ENCODE results near the gene PRRX1.

PRRX1 gene

DNA sequence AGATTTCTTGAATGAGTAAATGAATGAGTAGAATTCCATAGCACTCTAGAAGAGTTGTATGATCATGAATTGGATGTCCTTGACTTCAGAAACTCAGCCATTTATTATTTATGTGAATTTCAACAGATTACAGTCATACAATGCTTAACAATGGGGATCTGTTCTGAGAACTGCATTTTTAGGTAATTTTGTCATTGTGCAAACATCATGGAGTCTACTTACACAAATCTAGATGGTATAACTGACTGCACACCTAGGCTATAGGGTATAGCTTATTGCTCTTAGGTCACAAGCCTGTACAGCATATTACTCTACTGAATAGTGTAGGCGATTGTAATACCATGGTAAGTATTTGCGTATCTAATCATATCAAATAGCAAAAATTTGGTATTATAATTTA is 59.6 kb downstream of the PRRX1 start:
- no peak for FAIRE-seq

DNA sequence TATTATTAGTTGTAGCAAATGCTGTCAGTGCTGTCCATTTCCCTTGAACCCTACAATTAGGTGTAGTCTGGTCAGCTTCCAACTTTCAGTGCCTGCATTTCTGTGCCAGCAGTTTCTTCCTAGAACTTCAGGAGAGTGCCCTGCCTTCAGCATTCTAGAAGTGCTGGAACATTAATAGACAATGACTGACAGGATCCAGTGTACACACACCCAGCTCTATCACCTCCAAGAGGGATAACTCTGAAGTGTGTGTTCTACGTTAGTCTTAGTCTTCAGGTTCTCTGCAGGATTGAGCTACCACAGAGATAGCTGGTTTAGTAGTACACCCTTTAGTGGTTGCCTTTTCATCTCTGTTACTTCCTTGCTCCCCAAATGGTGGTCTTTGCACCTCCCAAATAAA is 61.4 kb downstream of the PRRX1 start:
- no peak for FAIRE-seq

DNA sequence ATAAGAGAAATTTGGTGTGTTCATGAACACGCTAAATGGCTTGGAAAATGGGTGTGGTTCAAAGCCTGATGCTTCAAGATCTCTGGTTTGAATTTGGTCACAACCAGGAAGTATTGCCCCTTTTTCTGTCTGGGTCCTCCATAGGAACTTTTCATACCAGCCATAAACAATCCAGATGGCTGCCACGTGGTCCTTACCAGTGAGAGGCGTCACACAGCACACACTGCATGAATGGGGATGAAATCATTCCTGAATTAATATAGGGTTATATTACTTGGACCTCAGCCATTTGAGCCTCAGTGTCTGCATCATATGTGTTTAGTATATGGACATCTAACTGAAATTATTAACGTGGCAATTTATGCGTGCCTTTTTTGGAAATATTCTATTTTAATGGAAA is 64.0 kb downstream of the PRRX1 start:
- FAIRE-seq = no peak

DNA sequence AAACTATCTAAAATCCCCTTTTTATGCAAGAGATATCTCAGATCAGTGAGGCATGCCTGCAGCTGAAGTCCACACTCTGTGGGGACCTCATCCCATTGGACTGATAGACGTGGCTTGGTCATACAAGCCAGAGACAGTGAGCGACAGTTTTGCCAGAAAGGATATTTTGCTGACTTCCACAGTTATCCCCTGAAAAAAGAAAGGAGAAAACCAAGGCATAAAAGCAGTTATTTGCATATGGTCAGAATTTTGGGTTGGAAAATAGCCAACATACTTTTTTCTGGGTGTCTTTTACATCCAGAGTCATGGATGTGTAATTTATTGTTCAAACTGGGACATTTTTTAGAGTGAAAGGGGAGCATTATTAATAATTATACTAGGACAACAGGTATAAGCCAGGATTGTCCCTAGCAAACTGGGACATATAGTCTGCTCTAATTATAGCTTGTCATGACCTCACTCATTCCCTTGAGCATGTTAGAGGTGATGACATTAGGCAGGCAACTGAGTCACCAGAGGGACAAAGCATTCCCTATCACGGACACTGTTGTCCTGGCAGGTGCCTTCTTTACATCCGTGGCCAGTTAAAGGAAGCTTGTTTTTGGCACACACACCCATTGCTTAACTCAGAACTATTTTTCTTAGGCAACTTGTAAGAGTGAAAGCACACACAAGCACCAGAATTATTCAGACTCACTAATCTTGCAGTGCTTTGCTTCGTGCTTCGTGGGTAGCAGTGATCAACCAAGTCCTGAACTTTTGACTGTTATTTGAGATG is 65.5 kb downstream of the PRRX1 start:
- no peak for FAIRE-seq

DNA sequence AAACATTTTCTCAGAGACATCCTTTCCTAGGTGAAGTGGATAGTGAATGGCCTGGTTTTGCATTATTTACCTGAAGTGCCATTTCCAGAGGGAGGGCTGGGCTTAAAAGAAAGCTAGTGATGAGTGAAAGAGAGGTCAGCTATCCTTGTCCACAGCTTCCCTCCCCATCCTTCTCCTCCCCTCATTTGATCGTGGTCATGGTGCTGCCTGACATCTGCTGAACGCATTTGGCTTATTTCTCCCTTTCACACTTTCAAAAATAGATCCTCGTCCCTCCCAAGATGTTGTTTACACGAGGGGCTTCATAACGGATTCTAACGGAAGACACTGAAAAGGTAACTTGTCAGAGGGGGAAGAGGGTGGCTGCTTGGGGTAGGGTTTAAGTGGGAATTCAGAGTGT is 66.1 kb downstream of the PRRX1 start:
- no peak for FAIRE-seq

DNA sequence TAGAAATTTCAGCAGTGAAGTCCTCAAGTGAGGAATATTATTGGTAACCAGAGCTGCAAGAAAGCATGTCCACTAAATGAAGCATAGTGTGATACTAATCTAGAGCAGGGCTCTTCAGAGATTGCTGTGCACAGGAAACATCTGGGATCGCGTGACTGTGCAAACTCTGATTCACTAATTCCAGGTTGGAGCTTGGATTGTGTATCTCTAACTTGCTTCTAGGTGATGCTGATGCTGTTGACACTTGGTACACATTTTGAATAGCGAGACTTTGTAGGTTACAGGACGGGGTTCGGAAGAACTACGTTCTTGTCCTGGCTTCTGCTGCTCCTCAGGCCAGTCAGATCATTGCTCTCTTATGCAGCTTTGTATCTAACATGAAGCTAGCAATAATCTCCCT is 66.5 kb downstream of the PRRX1 start:
- FAIRE-seq = no peak

DNA sequence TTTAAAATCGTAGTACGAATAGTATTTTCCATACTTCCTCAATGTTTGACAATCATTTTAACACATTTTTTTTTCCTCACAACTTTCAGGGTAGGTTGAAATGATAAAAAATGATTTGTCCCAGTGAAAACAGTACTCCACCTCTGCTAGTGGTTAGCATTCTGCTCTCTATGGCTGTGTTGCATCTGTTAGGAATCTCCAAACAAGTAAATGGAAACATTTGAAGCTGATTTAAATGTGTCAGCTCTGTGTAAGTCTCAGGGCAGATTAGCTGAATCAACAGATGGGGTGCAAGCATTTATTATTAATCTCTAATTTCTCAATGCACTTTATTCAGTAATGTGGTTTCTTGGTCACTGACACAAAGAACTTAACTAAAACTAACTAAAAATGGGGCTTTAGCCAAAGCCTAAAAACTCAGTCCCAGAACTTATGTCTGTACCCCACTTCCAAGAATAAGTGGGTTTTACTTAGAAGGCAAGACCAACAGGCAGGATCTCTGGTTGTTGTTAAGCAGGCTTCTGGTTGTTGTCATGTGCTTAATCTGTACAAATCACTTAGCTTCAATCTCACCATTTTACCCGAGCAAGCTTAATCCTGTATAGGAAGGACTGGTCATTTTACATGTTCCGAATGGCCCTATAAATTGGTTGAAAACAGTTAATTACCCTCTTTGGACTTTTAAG is 67.8 kb downstream of the PRRX1 start:
- FAIRE-seq = no peak

DNA sequence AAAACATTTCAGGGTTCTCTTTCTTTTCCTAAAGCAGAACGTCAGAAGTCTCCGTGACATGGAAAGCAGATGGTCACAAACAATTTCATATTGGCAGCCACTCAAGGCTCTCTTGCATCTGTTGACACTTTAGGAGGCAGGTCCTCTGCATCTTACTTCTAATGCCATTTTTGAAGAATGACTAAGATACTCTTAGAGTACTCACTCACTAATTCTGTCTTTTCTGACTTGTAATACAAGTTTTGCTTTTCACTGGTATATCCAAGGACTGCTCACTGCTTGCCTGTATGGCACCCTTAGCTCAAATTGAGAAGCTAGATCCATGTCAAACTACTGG is 68.3 kb downstream of the PRRX1 start:
- FAIRE-seq = no peak

DNA sequence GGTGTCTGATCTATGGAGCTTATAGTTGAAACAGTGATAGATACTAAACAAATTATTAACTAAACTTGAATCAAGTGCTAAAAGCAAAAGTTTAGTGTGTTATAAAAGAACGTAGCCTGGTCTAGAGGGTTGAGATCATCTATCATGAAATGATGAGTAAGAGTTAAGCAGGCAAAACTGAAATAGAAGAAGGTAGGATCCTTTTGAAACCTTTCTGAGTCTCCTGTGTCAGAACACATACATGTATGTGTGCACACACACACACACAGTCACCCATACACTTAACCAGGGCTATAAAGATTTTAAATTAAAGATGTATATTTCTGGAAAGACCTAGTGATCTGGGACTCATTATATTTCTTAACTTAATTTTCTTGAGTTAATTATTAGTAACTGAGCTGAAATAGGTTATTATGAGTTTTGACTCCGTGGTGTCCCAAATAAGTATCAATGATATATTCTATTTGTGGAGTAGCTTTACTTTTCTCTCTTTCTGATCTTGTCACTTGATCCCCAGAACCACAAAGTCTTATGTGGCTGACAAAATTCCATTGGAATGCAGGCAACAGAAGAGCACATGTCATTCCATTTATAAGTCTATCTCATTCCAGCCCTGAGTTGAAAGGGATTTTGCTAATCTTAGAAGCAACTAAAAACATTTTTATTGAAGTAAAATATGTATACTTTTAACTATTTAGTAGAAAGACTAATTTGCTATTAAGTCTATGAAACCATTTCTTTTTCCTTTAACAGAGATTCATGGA is 70.7 kb downstream of the PRRX1 start:
- no peak for FAIRE-seq

DNA sequence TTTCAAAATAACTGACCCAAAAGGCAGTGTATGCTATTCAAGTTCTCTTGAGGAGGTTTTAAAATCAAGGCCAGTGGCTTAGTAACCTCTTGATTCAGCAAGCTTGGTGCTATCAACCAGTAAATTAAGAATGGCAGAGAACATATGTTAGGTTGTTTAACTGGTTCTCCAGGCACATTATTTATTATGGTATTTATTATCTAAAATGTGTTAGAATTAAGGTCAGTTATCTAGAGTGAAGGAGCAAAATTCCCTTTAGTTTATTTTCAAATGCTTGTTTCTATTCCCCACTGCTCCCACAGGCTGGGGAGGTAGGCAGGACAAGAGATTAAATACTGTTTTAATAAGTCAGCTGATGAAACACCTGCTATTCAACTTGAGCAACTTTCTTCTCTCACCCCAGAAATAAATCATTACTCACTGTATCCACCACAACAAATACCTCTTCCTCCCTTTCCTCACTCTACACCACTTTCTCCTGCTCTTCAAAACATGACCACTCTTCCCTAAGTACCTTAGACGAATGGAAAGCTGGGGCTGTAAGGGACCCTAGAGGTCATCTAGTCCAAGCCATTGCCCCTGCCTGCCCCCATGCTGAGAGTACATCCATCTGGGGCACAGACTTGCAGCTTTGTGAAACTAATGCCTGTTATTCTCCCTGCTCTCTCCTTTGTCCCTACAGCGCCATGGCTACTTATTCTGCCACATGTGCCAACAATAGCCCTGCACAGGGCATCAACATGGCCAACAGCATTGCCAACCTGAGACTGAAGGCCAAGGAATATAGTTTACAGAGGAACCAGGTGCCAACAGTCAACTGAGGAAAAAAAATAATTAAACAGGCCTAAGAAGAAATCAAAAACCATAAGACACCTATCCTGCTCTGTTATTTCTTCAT is 71.7 kb downstream of the PRRX1 start:
- no peak for FAIRE-seq

DNA sequence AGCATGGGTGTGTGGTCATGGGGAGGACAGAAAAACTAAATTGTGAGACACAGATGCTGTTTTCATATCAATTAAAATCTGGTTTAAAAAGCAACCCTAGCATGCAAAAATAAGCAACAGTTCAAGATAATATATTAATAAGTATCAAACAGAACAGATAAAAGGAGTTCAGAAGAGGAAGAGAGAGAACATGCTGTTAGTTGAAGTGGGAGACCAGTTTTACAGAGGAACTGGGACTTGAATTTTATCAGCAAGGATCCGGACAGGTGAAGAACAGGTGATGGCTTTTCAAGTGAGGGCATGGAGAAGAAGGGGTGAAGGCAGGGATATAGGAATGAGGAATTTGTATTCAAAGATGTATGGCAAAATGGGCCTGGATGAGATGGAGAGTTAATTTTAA is 75.9 kb downstream of the PRRX1 start:
- FAIRE-seq = no peak

DNA sequence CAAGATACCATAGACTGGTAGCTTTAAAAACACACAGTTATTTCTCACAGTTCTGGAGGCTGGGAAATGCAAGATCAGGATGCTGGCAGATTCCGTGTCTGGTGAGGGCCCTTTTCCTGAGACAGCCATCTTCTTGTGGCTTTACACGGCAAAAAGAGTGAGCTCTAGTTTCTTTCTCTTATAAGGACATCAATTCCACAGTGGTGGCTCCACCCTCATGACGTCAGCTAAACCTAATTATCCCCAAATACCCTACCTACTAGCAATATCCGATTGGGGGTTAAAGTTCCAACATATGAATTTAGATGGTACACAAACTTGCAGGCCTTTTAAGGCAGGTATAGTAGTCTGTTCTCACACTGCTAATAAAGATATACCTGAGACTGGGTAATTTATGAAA is 77.7 kb downstream of the PRRX1 start:
- no peak for FAIRE-seq

DNA sequence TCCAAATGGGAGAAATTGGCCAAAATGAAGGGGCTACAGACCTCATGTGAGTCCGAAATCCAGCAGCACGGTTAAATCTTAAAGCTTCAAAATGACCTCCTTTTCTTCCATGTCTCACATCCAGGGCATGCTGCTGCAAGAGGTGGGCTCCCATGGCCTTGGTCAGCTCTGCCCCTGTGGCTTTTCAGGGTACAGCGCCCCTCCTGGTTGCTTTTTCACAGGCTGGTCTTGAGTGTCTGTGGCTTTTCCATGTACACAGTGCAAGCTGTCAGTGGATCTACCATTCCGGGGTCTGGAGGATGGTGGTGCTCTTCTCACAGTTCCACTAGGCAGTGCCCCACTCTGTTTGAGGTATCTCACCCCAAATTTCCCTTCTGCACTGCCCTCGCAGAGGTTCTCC is 78.7 kb downstream of the PRRX1 start:
- no peak for FAIRE-seq

DNA sequence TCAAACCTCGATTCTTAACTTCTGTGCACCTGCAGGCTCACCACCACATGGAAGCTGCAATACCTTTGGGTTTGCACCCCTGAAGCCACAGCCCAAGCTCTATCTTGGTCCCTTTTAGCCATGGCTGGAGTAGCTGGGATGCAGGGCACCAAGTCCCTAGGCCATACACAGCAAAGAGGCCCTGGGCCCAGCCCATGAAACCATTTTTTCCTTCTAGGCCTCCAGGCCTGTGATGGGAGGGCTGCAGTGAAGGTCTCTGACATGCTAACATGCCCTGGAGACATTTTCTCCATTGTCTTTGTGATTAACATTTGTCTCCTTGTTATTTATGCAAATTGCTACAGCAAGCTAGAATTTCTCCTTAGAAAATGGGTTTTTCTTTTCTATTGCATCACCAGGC is 79.2 kb downstream of the PRRX1 start:
- FAIRE-seq = no peak

DNA sequence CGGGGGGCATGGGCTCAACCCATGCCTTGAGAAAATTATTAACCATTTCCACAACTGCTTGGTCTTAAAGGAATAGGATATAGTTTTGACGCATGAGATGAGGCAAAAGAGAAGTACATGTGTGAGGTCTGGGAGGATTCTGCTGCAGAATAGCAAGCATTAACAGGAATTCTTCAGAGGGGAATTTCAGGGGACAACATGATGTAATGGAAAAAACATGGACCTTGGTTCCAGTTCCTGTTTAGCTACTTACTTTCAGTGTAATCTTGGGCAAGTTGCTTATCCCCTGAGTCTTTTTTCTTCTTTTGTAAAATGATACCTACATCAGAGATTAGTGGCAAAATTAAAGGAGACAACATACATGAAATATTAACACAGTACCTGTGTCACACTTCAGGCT is 85.6 kb downstream of the PRRX1 start:
- FAIRE-seq = no peak

DNA sequence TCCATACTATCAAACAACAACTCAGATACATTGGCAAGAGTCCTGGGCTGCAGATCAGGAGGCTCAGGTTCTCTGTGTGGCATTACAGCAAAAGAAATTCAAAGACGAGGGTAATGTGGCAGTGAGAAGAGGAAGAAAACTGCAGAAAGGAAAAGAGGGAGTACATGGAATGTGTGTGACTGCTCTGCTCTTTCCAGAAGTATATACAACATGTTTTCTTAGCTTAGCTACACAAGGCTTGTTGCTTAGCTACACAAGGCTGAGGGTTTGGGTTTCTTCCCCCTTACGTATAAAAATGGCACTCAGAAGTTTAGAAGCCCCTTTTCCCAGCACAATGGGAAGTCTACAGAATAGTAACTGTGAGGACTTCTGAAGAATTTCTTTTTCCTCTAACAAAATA is 86.0 kb downstream of the PRRX1 start:
- no peak for FAIRE-seq

DNA sequence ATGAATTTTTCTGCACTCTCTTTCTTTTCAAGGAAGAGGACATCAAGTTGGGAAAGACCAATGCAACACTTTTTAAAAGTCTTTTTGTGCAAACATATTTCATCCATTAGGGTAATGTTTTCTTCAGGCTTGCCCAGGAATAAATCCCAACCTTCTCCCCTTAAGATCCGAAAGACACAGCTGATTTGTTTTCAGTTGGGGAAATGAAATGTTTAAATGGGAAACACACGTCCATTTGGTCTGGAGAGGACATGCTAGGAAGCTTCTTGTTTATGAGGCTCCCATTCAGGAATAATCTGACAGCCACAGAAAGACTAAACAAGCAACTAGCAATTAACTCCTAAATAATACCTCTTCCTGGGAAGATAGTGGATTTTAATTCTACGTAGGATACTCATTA is 91.9 kb downstream of the PRRX1 start:
- peak; percentile 64 for FAIRE-seq

DNA sequence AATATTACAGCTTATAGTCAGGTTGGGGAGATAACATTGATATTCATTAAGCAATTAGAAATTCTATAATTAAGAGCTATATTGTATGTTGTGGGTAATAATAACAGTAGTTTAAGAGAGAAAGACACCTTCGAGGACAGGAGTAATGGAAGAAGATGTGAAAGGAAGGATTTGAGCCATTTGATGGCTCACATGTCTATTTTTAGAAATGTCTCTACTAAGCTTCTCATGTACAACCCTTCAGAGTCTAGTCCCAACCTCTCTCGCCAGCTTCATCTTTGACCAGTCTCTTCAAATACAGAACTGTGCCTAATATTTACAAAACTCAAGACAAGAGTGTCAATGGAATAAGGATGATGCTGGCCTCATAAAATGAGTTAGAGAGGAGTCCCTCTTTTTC is 95.1 kb downstream of the PRRX1 start:
- FAIRE-seq = no peak

DNA sequence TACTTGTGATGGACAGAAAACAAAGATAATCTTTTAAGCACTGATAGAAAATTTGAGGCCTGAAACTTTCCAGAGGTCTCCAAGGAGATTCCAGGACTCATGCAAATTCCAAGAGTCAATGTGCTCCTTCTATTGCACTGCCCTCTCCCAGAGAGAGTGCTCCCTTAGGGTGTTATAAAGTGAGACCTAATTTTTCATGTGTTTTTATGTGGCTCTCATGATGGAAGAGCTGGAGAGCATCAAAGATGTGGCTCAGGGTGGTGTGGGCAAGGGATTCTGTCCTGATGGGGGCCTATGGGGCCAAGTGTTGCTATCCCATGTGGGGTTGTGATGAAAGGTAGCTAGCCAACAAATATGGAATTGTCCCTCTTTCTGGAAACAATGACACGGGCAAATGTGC is 101.3 kb downstream of the PRRX1 start:
- FAIRE-seq = no peak

DNA sequence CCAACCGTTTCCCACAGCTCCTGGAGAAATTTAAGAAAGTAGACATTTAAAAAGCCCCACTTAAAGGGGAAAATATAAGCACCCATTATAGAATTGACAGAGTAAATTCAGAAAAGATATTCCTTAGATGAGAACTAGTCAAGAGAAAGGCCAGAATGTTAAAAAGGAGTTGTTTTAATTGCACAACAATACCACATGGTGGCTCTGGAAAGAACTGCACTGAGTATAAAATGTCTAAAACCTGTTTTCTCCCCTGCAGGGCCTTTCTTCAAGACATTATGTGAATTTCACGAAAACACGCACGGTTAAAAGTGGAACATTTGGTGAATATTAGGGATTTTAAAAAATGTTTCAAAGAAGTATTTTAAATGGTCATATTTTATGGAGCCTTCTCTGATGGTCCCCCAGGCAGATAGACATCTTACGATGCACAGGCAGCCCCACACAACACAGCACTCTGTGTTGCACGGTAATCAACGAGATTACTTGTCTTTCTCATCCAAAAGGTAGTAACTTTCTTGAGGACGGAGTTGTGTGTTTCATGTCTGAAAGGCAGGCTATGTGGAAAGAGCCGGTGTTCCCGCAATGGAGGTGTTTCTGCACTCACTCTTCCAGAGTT is 101.9 kb downstream of the PRRX1 start:
- peak; percentile 55 for FAIRE-seq

DNA sequence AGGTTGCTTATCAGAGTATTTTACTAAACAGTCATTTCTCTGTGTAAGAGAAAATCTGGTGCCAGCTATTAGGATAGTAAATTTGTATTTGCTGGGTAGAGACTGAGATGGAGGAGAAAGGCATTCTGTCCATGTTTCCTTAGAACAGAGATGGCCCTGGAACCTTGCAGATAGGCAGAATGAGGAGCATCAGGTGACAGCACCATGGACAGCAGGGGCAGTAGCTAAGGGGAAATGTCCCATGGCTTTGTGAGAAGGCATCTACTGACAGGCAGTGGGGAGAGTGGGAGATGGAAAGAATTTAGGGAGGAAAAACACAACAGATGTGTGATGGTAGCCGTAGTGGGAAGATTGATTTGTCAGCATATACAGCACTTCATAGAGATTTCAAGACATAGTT is 105.0 kb downstream of the PRRX1 start:
- FAIRE-seq = no peak

DNA sequence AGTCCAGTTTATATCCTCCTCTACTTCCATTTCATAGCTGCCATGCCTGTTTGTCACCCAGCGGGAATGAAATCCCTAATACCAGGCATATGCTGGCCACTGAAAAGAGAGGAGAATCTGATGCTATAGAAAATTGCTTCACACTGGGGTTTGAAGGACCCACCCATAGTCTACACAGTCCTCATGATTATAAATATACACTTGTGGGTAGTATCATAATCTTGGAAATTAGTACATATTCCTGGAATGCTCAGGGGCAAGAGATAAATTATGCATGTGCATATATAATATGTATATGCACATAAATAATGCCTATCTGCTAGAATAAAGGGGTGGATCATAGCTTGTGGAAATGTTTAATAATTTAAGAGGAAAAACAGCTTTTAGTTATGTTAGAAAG is 105.8 kb downstream of the PRRX1 start:
- no peak for FAIRE-seq

DNA sequence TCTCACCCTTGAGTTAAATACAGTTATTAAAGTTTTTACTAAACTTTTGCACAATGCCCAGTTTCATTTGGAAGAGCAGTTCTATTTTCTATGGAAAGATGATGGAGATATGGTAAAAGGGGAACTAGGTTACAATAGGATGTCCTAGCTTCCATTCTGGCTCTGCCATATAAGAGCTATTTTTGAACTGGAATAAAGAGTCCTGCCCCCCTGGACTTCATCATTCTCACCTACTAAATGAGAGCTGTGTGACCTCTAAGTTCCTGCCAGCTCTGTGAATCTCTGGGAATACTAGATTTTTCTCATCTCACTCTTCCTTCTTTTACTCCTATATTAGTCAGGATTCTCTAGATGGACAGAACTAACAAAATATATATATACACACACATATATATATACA is 106.3 kb downstream of the PRRX1 start:
- no peak for FAIRE-seq

Data from endometrium (tissue), 2 donors.